NCI-H460 (cell line): ENCODE measurements around the gene DIS3L2. TPM values are rescaled to one million over a fixed set of nuclear protein-coding genes. Genes with fewer than 3 reads are reported as not detected.
"Not testable (repeated sequence)": the region's sequence is repeated elsewhere in the genome, so short reads cannot be mapped to it uniquely, and the experiment has no call there.

Experiments
- DNase-seq: peaks from one replicate; pipeline ENCODE4 v3.0.0-alpha.2; 2016; ENCODE audit warnings: low read depth; ENCODE audit errors: extremely low read depth
- total RNA-seq: library from RNA; depleted of rRNA; stranded (reverse); fragments of >200 nt; shearing (Covaris generic); gene quantifications from 2 replicates; pipeline ENCODE4 v1.2.3, GENCODE V29; 2014

The DIS3L2 gene
- total RNA-seq, 1 experiment from 2014 or later: 26.0 TPM

DNA sequence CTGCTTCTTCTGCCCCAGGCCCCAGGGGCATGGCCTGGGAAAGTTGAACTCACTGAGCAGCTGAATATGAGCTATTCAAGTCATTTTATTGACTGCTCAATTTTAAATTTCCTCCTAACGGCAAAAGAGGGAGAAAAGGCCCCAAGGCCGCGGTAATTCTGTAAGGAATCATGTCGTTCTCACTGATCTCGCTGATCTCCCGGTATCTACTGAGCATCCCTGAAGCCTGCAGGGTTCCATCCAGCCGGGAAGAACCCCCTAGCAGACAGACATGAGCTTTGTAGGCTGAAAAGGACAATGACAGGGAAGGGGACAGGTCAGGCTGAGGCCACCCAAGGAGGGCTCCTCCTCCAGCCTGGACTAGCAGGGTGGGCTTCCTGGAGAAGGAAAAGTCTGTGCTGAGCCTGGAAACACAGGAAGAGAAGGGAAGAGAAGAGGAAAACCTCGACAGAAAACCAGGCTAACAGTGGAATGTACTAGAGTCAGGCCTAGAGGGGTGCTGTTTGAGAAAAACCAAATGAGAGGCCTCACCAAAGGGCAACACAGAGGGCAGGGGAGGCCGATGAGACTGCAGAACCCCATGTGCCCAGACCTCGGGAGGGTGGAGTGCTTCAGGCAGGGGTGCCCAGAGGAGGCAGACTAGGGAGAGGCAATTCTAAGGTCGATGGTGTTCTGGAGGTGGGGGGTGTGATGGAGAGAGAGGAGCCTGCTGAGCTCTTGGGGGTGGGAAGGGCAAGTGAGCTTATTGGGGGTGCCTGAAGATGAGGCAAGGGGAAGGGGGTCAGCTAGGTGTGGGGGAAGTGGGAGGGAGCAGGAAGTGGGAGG is 32.4 kb upstream of the DIS3L2 start:
- DNase-seq: no peak

DNA sequence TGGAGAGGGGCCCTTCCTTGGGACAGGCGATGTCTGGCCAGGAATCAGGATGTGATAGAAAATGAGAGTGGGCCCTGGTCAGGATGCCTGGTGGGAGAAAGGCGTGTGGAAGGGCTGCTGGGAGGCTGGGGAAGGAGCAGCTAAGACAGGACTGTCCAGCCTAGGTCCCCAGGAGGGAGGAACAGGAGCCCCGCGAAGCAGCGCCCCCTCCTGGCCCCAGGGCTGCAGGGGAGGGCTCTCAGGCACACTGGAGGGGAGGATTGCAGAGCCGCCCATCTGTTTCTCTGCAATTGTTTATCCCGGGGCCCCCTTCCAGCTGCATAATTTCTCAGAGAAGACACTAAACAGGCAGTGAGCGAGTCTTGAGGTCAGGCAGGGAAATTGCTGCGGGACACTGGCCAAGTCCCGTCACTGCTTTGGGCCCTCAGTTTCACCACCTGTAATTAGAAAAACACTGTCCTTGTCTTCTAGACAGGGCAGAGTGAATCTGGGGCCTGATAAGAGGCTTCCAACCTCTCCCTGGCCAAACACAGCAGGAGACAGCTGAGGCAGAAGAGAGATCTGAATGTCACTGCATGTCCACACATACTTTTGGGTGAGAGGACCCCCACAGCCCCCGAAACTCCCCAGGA is 31.4 kb upstream of the DIS3L2 start:
- DNase-seq: no peak

DNA sequence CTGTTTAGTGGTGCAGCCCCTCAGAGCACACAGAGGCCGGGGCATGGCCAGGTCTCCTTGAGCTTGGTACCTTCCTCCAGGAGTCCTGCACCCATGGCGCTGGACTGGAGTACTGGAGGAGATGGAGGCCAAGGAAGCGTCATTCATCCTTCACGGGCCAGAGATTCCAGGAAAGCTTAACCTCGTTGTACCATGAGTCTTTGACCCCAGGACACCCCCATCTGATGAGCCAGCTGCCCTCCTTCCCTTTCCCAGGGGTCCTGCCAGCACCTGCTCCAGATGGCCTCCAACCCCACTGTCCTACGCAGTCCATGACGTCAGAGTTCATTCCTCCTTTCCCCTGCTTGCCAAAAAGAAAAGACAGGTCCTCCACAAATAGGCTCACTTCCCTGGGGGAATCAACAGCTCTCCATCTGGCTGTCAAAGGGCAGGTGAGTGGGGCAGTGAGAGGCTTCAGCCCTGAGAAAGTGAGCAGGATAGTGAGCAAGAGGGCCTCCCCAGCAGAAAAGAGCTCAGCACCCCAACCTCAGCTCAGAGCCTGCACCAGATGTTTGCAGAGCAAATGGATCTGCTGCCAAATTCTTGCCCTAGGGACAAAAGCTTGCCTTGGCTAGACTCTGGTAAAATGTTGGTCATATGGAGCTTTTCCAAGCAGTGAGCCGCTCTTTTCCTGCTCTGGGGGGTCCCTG is 30.8 kb upstream of the DIS3L2 start:
- DNase-seq: no peak

DNA sequence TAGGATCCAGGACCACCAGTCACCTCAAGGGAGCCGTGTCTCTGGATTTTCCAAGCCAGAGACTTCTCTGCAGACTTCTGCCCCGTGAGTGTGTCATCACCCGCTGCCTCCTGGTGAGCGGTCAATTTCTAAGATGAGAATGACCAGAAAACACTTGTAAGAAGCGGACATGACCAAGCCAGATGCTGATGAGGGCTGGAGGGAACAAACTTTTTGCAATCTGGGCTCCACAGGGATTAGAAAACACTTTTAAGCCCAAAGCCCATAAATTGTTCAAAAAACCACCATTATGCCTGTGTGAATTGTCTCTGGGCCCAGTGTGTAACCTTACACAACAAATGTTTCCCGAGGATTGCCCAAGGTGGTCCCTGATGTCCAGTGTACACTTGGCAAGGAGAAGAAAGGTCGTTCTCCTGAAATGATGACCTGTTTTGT is 30.0 kb upstream of the DIS3L2 start:
- no peak for DNase-seq

DNA sequence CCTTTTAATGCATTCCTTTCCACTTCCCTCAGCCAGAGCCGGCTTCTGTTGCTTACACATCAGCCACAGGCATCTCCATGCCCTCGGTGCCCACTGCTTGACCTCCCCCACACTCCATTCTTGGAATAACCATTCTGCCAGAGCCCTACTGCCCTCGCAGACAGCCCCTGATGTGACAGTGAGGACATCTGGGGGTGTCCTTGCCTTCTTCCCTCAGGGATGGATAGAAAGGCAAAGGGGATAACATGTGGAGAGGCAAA is 28.9 kb upstream of the DIS3L2 start:
- no peak for DNase-seq

DNA sequence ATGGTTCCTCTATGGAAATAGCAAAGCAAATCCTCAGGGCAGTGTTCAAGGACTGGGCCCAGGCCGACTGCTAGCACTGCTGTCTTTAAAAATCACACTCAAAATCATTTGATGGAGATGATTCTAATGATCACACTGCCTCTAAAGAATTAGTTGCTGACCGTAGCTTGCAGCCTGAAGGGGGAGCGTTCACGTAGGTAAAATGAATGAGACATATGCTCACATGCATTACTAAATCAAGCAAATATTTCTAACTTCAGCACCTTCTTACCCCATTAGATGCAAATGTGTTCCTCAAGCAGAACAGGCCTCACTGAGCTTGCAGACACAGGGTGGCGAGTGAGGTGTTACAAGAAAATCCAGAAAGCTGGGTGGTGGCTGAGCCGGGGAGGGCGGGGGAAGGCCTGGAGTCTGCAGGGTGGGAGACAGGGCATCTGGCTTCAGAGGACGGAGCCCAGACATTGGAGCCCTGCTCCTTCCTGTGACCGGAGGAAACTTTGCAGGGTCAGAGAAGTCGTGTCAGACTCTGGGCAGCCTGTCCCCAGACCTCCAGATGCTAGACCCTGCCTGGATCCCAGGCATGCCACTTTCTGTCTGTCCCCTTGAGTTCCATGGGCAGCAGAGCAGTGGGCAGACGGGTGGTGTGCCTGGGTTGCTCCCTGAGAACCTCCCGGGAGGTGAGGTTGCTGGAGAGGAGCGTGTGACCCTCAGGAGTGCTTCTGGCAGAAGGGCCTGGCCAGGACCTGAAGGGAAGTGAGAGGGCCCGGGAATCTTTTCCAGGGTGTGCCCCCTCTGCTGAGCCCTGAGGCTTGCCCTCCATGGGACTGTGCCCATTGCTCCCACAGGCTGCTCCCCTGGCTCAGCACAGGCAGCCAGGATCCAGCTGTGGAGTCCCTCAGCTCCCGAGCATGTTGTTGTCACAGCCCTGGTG is 28.3 kb upstream of the DIS3L2 start:
- no peak for DNase-seq

DNA sequence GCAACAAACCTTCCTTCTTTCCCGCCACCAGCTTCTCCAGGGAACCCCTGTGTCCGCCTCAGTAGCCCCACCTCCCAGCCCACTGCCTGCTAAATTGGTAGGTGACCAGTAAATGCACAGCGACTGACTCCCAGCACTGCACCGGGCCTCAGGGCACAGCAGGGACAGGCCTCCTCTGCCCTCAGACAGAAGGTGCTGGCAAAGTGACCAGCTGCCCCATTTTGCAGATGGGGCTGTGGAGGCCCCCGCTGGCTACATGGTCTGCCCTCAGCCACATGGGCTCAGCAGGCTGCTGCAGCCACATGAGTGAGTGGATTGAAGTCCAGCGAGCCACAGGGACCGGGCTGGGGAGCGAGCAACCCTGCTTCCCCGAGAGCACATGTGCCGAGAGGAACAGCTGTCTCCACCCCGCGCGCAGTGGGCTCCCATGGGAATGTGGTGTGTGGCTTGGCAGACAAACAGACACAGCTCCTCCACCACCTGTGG is 27.6 kb upstream of the DIS3L2 start:
- DNase-seq: no peak

DNA sequence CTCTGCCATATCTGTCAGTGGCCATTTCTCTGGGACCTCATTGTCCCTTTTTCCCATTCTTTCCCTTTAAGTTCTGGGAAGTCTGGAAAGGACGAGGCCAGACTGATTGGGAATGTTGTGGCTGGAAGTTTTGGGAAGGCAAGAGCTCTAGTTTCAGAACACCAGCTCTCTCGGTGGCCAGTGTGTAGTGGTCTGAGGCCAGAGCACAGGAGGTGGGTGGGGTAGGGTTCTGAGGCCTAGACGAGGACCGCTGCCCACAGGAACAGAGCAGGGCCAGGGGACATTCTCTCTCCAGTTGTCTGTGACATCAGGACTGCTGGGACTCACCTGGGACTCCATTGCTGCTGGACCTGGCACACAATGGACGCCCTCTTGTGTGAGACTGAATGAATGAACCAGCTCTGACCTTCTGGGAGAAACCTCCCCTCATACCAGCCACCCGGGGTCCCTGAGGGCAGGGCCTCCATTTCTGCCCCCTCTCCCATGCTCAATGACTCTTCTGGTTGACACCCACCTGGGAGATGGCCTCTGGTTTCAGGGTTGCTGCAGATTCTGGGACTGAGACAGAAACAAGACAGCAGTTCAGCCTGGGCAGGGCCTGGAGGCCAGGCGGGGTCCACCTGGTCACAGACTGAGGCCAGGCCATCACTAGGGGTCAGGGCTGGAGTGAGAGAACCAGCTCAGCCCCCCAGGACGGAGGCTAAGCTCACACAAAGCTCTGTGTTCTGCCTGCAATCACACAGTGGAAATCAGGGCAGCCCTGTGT is 26.9 kb upstream of the DIS3L2 start:
- no peak for DNase-seq

DNA sequence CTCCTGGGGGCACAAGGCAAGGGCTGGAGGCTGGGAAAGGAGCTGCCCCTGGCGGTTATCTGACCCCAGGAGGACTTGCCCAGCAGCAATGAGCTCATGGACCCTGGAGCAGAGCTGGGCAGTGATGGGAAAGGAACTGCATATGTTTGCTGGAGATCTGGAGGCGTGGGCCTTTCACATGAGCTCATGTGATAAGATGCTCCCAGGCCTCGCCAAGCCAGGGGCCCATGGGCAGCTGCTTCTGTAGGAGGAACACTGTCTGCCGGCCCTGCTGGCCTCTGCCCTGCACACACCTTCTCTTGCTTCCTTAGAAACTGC is 26.3 kb upstream of the DIS3L2 start:
- no peak for DNase-seq

DNA sequence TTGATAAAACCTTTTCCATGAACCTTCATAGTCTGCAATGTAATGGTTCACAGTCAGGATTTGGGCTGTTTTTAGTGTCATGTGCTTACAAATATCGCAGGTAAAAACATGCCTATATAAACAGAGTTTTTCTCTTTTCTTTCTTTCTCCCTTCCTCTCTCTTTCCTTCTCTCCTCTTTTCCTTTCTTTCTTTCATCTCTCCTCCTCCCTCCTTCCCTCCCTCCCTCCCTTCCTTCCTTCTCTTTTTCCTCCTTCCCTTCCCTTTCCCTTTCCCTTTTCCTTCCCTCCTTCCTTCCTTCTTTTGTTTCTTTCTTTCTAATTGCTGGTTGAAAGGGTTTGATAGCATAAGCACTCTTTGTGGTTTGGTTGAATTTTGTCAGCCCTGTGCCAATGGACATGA is 25.7 kb upstream of the DIS3L2 start:
- no peak for DNase-seq

DNA sequence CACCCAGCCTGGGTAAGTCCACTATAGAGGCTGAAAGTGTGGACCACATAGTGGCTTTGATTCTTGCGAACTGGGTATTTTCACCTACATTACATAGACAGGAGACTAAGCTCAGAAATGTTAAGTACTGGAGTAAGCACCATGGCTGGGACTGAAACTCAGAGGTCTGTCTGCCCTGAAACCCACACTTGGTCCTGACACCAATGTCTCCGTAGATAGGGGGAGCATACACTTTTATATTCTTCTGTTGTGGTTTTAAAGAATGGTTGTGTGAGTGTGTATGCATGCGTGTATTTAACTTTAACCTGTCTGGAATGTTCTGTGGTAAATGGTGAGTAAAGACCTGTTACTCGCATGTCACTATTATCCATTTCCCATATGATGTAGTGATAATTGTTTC is 25.0 kb upstream of the DIS3L2 start:
- DNase-seq: no peak

DNA sequence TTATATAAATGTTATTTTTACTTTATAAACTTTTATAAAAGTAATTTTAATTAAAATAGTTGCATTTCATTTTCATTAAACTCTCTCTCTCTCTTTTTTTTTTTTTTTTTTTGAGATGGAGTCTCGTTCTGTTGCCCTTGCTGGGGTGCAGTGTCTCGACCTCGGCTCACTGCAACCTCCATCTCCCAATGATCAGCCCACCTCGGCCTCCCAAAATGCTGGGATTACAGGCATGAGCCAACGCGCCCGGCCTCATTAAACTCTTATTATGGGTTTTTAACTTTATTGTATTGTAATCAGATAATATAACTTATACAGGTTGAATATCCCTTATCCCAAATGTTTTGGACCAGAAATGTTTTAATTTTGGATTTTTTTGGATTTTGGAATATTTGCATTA is 24.5 kb upstream of the DIS3L2 start:
- DNase-seq: no peak

DNA sequence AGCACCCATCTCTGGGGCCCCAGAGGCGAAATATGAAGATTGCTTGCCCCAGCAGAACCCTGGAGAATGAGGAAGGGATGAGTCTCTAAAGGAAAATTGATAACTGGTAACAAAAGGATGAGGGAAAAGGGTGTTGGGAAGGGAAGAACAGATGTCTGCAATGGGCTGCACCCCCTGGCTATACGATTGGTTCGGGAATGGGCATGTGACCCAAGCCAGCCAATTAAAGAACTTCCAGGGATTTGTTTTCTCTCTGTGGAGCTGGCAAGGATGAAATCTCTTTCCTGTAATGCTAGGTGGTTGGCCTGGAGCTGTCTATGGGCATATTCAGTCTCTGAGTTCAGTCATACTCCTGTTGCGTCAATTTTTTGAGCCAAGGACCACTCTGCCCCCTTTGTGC is 22.5 kb upstream of the DIS3L2 start:
- DNase-seq: no peak

DNA sequence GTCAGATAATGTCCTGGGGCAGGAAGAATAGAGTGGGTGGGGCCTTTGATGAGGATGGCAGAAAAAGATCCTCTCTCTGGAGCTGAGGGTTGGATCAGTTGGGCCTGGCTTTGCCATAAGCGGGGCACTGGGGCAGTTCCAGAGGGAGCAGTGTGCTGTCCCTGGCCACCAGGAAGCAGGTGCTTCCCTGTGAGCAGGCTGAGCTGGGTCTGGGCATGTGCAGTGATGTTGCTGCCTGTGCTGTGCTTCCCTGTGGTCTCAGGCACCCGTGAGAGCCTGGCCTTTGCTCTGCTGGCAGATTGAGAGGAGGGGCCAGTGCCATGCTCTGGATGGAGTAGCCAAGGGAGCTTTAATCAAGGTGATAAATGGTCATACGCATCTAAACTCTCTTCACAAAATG is 20.7 kb upstream of the DIS3L2 start:
- DNase-seq: no peak

DNA sequence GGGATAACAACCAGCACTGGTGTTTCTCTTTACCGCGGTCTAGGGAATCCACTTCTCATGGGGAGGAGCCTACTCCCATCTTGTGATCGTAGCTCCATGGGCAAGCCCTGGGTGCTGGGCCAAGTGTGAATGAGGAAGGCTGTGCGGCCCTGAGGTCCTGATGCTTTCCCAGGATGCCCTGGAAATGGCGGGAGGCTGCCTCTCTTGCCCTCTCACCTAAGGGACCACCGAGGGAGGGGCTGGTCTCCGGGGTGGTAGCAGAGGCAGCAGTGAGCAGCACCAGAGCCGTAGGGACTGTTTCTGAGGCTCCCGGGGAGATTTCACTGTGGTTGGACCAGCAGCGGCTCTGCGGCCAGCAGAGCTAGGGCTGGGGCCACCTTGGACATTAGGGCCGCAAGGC is 19.8 kb upstream of the DIS3L2 start:
- DNase-seq: no peak

DNA sequence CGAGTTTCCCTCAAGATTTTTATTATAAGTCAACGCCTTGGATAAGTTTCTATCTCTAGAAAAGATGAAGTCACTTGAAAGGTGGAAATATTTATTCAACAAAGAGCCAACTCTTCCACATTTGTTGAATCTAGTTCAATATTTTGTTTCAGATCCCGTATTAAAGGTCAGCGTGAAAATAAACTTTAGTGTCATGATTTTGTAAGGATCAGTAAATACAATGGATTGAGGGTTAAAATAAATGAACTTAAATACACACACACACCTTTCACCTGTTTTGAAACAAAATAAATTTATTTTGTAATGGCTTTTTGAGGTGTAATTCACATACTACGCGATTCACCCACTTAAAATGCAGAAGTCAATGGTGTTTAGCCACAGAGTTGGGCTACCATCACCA is 19.3 kb upstream of the DIS3L2 start:
- DNase-seq: no peak

DNA sequence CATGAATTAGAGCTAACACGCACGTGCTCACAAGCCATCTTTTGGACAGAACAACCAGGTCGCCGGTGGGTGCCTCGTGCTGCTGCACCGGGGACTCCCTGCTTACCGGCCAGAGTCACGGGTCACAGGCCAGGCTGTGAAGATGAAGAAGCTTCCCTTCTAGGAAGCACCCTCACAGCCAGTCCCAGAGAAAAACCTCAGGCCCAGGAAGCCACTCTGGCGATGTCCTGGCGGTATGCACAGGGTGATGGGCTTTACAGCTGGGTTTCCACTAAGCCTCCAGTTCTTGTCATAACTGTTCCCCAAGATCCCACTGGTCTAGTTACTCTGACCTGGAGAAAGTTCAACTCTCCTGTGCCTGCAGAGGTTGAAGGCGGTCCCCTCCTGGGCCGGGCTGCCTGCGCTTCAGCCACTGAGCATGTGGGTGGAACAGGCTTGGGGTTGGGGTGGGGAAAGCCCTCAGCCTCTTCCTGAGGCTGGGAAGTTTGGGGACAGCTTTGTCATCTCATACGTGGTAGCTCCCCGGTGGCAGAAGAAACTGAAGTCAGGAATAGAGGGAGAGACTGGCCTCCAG is 15.2 kb upstream of the DIS3L2 start:
- no peak for DNase-seq

DNA sequence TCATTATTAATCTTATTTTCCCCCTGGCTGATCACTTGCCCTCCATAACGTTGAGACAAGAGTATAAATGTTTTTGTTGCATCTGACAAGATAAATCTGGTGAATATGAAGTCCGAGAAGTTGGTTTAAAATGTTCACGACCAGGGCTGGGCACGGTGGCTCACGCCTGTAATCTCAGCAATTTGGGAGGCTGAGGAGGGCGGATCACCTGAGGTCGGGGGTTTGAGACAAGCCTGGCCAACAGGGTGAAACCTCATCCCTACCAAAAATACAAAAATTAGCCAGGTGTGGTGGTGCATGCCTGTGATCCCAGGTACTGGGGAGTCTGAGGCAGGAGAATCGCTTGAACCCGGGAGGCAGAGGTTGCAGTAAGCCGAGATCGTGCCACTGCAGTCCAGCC is 14.4 kb upstream of the DIS3L2 start:
- DNase-seq: not testable (repeated sequence)

DNA sequence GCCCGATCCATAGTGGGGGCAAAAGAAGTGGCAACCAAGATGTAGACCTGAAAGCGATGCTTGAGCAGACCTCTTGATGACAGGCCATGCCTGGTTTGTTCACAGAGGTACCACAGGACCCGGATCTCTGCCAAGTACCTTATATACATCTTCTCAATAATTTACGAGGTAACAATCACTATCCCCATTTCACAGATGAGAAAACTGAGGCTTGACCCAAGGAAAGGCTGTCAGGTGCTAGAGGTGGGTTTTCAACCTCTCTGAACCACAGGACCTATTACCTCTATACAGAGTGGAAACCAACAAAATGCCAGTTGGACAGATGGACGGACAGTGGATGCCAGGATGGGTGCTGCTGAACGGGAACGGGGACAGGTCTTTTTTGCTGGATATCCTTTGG is 13.8 kb upstream of the DIS3L2 start:
- no peak for DNase-seq

DNA sequence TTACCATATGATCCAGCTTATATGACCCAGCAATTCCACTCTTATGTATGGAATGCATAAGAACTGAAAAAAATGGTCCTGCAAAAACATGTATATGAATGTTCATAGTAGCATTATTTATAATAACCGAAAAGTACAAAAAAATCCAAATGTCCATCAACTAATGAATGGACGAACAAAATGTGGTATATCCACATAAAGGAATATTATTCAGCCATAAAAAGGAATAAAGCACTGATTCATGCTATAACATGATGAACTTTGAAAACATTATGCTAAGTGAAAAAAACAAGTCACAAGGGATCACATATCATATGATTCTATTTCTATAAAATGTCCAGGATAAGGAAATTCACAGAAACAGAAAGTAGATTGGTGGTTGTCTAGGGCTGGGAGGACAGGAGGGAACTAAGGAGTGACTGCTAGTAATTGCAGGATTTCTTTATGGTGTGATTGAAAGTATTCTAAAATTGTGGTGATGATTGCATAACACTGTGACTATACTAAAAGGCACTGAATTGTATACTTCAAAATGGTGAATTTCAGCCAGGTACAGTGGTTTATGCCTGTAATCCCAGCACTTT is 10.0 kb upstream of the DIS3L2 start:
- no peak for DNase-seq
